ENCODE measurements around the gene ARHGAP26. TPM values are rescaled to one million over a fixed set of nuclear protein-coding genes. Genes with fewer than 3 reads are reported as not detected.
A peak's percentile ranks its signal among the peaks of the same experiment; 100 is the strongest.

ARHGAP26 gene
- polyA plus RNA-seq, 1 donor from 2014 or later = 1.6 TPM

- Mint-ChIP-seq H3K4me1 (no peaks in the 10 kb centered on the region), H3K36me3 (peaks cover 17% of the 10 kb centered on the region), H3K27ac (no peak overlapping the region), H3K27me3 (no peaks in the 10 kb centered on the region), H3K4me3 (no peak overlapping the region), H3K9me3 (no peaks in the 10 kb centered on the region)
These were observed 132.2 kb downstream of the ARHGAP26 start for GRCh38 chr5:142902186-142902965.

GRCh38 chr5:142904416-142904815, 134.2 kb downstream of the ARHGAP26 start:
- Mint-ChIP-seq H3K4me3 (no peak overlapping the region), H3K9me3 (no peaks in the 10 kb centered on the region), H3K36me3 (peaks cover 21% of the 10 kb centered on the region), H3K27ac (no peak overlapping the region), H3K27me3 (no peaks in the 10 kb centered on the region), H3K4me1 (no peaks in the 10 kb centered on the region)

- H3K27me3 Mint-ChIP-seq = no peaks in the 10 kb centered on the region
- no peak overlapping the region for H3K4me3 Mint-ChIP-seq
- H3K27ac Mint-ChIP-seq = no peak overlapping the region
- H3K36me3 Mint-ChIP-seq = peaks cover 21% of the 10 kb centered on the region
- H3K9me3 Mint-ChIP-seq = no peaks in the 10 kb centered on the region
- H3K4me1 Mint-ChIP-seq = no peaks in the 10 kb centered on the region
These were observed 135.2 kb downstream of the ARHGAP26 start for GRCh38 chr5:142905348-142905747.

DNA sequence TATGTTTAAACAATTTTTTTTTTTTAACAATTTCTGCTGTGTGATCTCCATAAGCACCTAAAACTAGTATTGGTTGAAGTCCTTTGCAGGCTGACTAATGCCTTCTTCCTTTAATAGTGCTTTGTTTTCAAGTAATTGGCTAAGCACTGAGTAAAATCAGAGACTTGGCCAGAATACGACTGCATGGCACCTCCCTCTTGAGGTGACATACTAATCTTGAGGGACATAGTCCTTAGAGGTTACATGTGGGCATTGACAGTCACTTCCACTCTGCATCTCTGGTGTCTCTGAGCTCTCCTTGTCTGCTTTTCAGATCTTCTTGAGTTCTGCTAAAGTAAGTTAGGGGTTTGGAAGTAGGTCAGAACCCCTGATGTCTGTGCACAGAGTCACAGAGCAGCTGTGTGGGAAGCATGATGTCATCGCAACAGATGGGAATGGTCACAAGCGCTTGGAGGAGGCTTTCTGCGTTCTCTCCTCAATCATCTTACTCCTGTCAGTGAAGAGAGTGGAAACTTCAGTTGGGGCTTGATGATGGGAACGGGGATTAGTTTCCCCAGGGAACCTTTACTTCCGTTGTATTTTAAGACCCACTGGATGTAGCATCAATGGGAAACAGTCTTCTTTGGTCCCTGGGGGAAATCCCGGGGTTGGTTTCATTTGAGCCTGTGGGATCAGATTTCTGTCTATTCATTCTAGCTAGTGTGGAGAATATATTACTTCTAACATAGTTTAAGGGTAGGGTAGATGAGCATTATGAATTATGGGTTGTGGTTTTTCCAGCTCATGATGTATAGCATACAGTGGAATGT, 136.9 kb downstream of the ARHGAP26 start:
- Mint-ChIP-seq H3K27ac (no peak overlapping the region), H3K36me3 (peaks cover 19% of the 10 kb centered on the region), H3K4me3 (no peak overlapping the region), H3K27me3 (no peaks in the 10 kb centered on the region), H3K4me1 (no peaks in the 10 kb centered on the region), H3K9me3 (no peaks in the 10 kb centered on the region)

GRCh38 chr5:142908659-142909058, 138.5 kb downstream of the ARHGAP26 start:
- H3K27ac Mint-ChIP-seq = no peak overlapping the region
- no peaks in the 10 kb centered on the region for H3K27me3 Mint-ChIP-seq

GRCh38 chr5:142910128-142910527, 140.0 kb downstream of the ARHGAP26 start:
- H3K27me3 Mint-ChIP-seq = no peaks in the 10 kb centered on the region
- H3K4me1 Mint-ChIP-seq = no peaks in the 10 kb centered on the region
- H3K9me3 Mint-ChIP-seq = no peaks in the 10 kb centered on the region
- H3K4me3 Mint-ChIP-seq = no peak overlapping the region
- no peak overlapping the region for H3K27ac Mint-ChIP-seq
- H3K36me3 Mint-ChIP-seq = peaks cover 18% of the 10 kb centered on the region

More at GRCh38 chr5:142908659-142909058, 138.5 kb downstream of the ARHGAP26 start:
- H3K4me1 Mint-ChIP-seq = no peaks in the 10 kb centered on the region
- no peak overlapping the region for H3K4me3 Mint-ChIP-seq
- no peaks in the 10 kb centered on the region for H3K9me3 Mint-ChIP-seq
- peaks cover 24% of the 10 kb centered on the region for H3K36me3 Mint-ChIP-seq

DNA sequence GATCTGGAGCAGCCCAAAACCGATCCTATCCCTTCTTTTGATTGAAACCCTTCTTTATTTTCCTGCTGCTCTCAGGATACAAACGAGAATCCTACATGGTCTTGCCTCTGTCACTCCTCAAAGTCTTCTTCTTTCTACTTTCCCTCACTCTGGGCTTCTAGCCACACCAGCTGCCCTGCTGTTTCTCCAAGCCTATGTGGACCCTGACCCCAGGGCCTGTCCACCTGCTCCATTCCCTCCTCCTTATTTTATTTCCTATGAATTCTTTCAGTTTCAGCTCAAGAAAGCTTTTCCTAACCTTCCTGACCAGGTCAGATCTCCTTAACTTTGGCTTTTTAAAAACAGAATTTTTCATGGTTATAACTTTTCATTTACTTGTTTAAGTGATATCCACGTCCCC, 141.0 kb downstream of the ARHGAP26 start:
- H3K36me3 Mint-ChIP-seq = peaks cover 17% of the 10 kb centered on the region
- H3K27me3 Mint-ChIP-seq = no peaks in the 10 kb centered on the region
- no peaks in the 10 kb centered on the region for H3K9me3 Mint-ChIP-seq
- H3K4me1 Mint-ChIP-seq = peaks cover 3 to 5% (median 4%) of the 10 kb centered on the region in 3 donors
- H3K4me3 Mint-ChIP-seq = no peak overlapping the region
- no peak overlapping the region for H3K27ac Mint-ChIP-seq

DNA sequence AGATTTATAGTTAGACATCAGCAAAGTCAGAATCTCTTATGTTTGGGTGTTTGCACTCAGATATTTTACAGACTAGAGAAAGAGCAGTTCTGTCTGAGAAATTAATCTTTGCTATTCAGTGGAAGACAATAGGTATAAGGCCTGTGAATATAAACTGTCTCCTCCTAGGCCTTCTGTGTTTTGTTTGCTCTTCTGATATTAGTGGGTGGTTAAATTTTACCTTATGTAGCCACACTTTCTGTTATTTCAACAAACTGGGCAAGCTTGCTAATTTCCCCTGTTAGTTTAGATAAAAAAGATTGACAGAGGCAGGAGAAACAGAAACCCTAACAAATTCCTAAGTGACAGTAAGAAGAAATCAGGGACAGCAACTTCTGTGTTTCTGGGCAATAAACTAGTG, 141.6 kb downstream of the ARHGAP26 start:
- H3K27ac Mint-ChIP-seq = no peak overlapping the region
- peaks cover 16% of the 10 kb centered on the region for H3K36me3 Mint-ChIP-seq
- H3K4me1 Mint-ChIP-seq = peaks cover 4 to 6% (median 5%) of the 10 kb centered on the region in 3 donors
- no peak overlapping the region for H3K4me3 Mint-ChIP-seq
- no peaks in the 10 kb centered on the region for H3K9me3 Mint-ChIP-seq
- no peaks in the 10 kb centered on the region for H3K27me3 Mint-ChIP-seq

- peaks cover 4 to 6% (median 5%) of the 10 kb centered on the region in 3 donors for H3K4me1 Mint-ChIP-seq
- H3K36me3 Mint-ChIP-seq = peaks cover 8% of the 10 kb centered on the region
- H3K9me3 Mint-ChIP-seq = no peaks in the 10 kb centered on the region
- no peak overlapping the region for H3K4me3 Mint-ChIP-seq
- H3K27ac Mint-ChIP-seq = peak overlapping the region in 1 of 3 donors; percentile 49
- no peaks in the 10 kb centered on the region for H3K27me3 Mint-ChIP-seq
These were observed 143.7 kb downstream of the ARHGAP26 start for GRCh38 chr5:142913728-142914338.

DNA sequence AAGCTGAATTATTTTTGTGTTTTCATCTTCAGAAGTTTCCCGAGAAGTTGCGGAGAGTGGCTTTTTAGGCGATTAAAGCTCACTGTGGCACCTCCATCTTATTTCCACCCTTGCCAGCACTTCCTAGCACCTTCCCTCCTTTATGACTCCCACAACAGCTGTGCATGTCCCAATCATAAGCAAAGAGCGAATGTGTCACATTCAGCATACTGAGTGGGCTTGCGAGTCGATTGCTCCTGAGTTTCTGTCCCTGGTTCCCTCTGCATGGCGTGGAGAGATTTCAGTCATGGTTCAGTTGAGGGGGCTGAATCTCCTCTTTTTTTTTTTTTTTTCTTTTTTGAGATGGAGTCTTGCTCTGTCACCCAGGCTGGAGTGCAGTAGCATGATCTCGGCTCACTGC, 144.9 kb downstream of the ARHGAP26 start:
- no peaks in the 10 kb centered on the region for H3K27me3 Mint-ChIP-seq

GRCh38 chr5:142915813-142916424, 145.7 kb downstream of the ARHGAP26 start:
- H3K27ac Mint-ChIP-seq = no peak overlapping the region
- H3K36me3 Mint-ChIP-seq = peaks cover 8% of the 10 kb centered on the region
- no peaks in the 10 kb centered on the region for H3K9me3 Mint-ChIP-seq
- no peak overlapping the region for H3K4me3 Mint-ChIP-seq
- no peaks in the 10 kb centered on the region for H3K27me3 Mint-ChIP-seq
- H3K4me1 Mint-ChIP-seq = peaks cover 4 to 6% (median 5%) of the 10 kb centered on the region in 3 donors

More for the DNA sequence above, 144.9 kb downstream of the ARHGAP26 start:
- peaks cover 8% of the 10 kb centered on the region for H3K36me3 Mint-ChIP-seq
- H3K4me1 Mint-ChIP-seq = peaks cover 4 to 6% (median 5%) of the 10 kb centered on the region in 3 donors
- no peak overlapping the region for H3K4me3 Mint-ChIP-seq
- no peak overlapping the region for H3K27ac Mint-ChIP-seq
- H3K9me3 Mint-ChIP-seq = no peaks in the 10 kb centered on the region

GRCh38 chr5:142918959-142919635, 148.9 kb downstream of the ARHGAP26 start:
- Mint-ChIP-seq H3K27ac (no peak overlapping the region), H3K9me3 (no peaks in the 10 kb centered on the region), H3K27me3 (no peaks in the 10 kb centered on the region), H3K36me3 (peaks cover 3% of the 10 kb centered on the region), H3K4me3 (no peak overlapping the region), H3K4me1 (peaks cover 4 to 6% (median 5%) of the 10 kb centered on the region in 3 donors)

DNA sequence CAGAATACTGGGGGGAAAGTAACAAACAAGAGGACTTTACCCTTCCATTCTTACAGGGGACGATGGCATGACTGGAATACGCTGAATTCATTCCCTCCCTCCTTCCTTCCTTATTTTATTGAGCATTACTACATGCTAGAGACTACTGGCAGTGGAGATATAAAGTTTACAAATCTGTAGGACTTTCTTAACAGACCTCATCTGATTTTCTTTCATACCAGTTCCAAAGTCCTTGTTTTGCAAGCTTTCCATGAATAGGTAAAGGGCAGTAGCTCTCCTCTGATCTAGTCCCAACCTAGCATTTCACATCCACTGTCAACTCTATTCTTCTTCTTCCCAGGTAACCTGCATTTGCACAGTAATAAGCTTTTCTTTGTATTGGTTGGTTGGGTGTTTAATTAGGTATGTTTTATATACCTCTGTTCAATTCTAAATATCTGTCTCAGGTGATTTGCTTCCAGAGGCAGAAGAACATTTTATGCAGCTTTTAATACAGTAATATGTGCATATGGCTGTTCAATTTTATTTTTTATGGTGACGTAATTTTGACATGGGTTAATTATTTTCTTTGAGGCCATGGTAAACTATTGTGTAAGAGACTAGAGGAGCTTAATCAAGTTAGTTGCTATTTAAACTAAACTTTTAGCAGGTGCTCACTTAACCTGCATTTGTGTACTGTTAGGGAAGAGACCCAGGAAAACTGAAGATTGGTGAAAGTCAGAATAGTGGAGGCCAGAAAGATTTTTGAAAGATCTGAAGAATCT, 150.9 kb downstream of the ARHGAP26 start:
- no peak overlapping the region for H3K4me3 Mint-ChIP-seq
- no peaks in the 10 kb centered on the region for H3K27me3 Mint-ChIP-seq
- peaks cover under 1 to 6% (median 4%) of the 10 kb centered on the region in 3 donors for H3K4me1 Mint-ChIP-seq
- H3K9me3 Mint-ChIP-seq = no peaks in the 10 kb centered on the region
- H3K27ac Mint-ChIP-seq = peak overlapping the region in 1 of 3 donors; percentile 20
- peaks cover 3% of the 10 kb centered on the region for H3K36me3 Mint-ChIP-seq

All from IgD-negative memory B cell (primary cell).